ENCODE data around the gene ATXN1.

ATXN1 gene

DNA sequence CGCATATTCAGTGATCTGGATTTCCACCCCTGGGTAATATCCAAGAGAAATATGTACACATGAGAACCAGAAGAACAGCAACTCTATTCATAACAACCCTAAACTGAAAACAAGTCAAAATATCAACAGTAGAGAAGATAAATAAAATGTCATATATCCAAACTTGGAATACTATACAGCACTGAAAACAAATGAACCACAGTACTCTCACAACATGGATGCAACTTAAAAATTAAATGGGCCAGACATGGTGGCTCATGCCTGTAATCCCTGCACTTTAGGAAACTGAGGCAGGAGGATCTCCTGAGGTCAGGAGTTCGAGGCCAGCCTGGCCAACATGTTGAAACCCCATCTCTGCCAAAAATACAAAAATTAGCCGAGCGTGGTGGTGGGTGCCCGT lies 16.5 kb upstream of the ATXN1 start:
- Histone ChIP-seq H3K14ac (ENCODE audit: low read length) (no peak overlapping the region), H2BK120ac (ENCODE audit: low read depth, low read length) (no peak overlapping the region), H4K8ac (ENCODE audit: low read depth, low read length) (no peak overlapping the region), H3K9me3 (replicated peaks in 1 of 2; ENCODE audit: control insufficient read depth in 2 of 2, insufficient read depth in 1 of 2, low read depth in 1 of 2, low read length in 2 of 2) (no peaks in the 10 kb centered on the region), H3K4ac (ENCODE audit: low read length) (no peak overlapping the region), H3K4me2 (ENCODE audit: insufficient read depth, low read length, poor library complexity, severe bottlenecking) (no peak overlapping the region), H3K27me3 (ENCODE audit: control insufficient read depth in 3 of 3, insufficient read depth in 3 of 3, low read depth in 1 of 3, low read length in 3 of 3) (no peaks in the 10 kb centered on the region), H3K18ac (ENCODE audit: low read length) (no peak overlapping the region), H3K36me3 (replicated peaks in 1 of 2; ENCODE audit: control insufficient read depth in 2 of 2, insufficient read depth in 2 of 2, low read length in 2 of 2) (no peaks in the 10 kb centered on the region), H2BK12ac (ENCODE audit: low read length) (no peak overlapping the region), H3K27ac (replicated peaks; ENCODE audit: low read length) (no peak overlapping the region), H3K4me3 (ENCODE audit: low read length in 2 of 2) (no peak overlapping the region), H2AK5ac (ENCODE audit: low read depth, low read length) (no peak overlapping the region), H3K9ac (ENCODE audit: low read depth, low read length, poor library complexity) (no peak overlapping the region), H2BK5ac (ENCODE audit: low read length) (no peak overlapping the region), H4K91ac (ENCODE audit: low read depth, low read length, poor library complexity) (no peak overlapping the region), H3K4me1 (ENCODE audit: control insufficient read depth in 2 of 2, insufficient read depth in 1 of 2, low read depth in 1 of 2, low read length in 2 of 2) (no peaks in the 10 kb centered on the region), H2AFZ (ENCODE audit: low read length) (no peak overlapping the region), H2BK15ac (ENCODE audit: low read length) (no peak overlapping the region), H3K79me1 (ENCODE audit: low read depth, low read length) (no peaks in the 10 kb centered on the region), H3K23ac (ENCODE audit: low read depth, low read length, poor library complexity) (no peak overlapping the region)
- no peak for DNase-seq (ENCODE audit: low spot score)
- WGBS, 2 donors (ENCODE audit: extremely low coverage in 2 of 2, insufficient read length in 2 of 2, insufficient replicate concordance in 1 of 2) = no CpG with 5 or more reads among the region's 5 CpGs

- Histone ChIP-seq H2BK15ac (ENCODE audit: low read length) (no peak overlapping the region), H2AFZ (ENCODE audit: low read length) (no peak overlapping the region), H3K79me1 (ENCODE audit: low read depth, low read length) (no peaks in the 10 kb centered on the region), H2BK120ac (ENCODE audit: low read depth, low read length) (no peak overlapping the region), H4K8ac (ENCODE audit: low read depth, low read length) (no peak overlapping the region), H3K23ac (ENCODE audit: low read depth, low read length, poor library complexity) (no peak overlapping the region), H2BK12ac (ENCODE audit: low read length) (no peak overlapping the region), H4K91ac (ENCODE audit: low read depth, low read length, poor library complexity) (no peak overlapping the region), H2AK5ac (ENCODE audit: low read depth, low read length) (no peak overlapping the region), H3K4me2 (ENCODE audit: insufficient read depth, low read length, poor library complexity, severe bottlenecking) (no peak overlapping the region), H2BK5ac (ENCODE audit: low read length) (no peak overlapping the region), H3K14ac (ENCODE audit: low read length) (no peak overlapping the region), H3K4me1 (ENCODE audit: control insufficient read depth in 2 of 2, insufficient read depth in 1 of 2, low read depth in 1 of 2, low read length in 2 of 2) (no peaks in the 10 kb centered on the region), H3K4me3 (ENCODE audit: low read length in 2 of 2) (no peak overlapping the region), H3K27me3 (ENCODE audit: control insufficient read depth in 3 of 3, insufficient read depth in 3 of 3, low read depth in 1 of 3, low read length in 3 of 3) (no peaks in the 10 kb centered on the region), H3K9me3 (replicated peaks in 1 of 2; ENCODE audit: control insufficient read depth in 2 of 2, insufficient read depth in 1 of 2, low read depth in 1 of 2, low read length in 2 of 2) (no peaks in the 10 kb centered on the region), H3K18ac (ENCODE audit: low read length) (no peak overlapping the region), H3K4ac (ENCODE audit: low read length) (no peak overlapping the region), H3K27ac (replicated peaks; ENCODE audit: low read length) (no peak overlapping the region), H3K9ac (ENCODE audit: low read depth, low read length, poor library complexity) (no peak overlapping the region), H3K36me3 (replicated peaks in 1 of 2; ENCODE audit: control insufficient read depth in 2 of 2, insufficient read depth in 2 of 2, low read length in 2 of 2) (no peaks in the 10 kb centered on the region)
- DNase-seq (ENCODE audit: low spot score) = no peak
- WGBS, 2 donors (ENCODE audit: extremely low coverage in 2 of 2, insufficient read length in 2 of 2, insufficient replicate concordance in 1 of 2) = no CpG with 5 or more reads among the region's 4 CpGs
These were observed 15.2 kb upstream of the ATXN1 start for GRCh38 chr6:16776394-16777017.

DNA sequence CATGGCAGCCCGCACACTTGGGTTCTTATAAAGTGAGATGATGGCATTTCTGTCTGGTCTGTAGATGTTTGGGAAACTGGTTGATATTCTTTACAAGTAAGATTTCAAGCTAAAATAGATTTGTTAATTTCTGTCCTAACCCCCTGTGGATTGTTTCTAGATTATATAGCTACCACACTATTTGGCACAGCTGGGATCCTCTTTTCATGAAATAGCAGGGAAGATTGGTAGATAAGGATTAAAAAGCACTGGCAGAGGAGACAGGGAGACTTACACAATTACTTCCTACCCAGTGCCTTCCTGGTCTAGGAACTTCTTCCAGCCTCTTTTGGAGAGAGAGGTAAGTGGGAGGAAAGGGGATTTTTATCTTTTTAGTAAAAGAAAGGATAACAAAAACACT lies 13.2 kb upstream of the ATXN1 start:
- no peaks in the 10 kb centered on the region for H3K79me1 ChIP-seq (ENCODE audit: low read depth, low read length)
- WGBS, 2 donors (ENCODE audit: extremely low coverage in 2 of 2, insufficient read length in 2 of 2, insufficient replicate concordance in 1 of 2) = no CpG with 5 or more reads among the region's 1 CpG
- H3K18ac ChIP-seq (ENCODE audit: low read length) = no peak overlapping the region
- H3K4me1 ChIP-seq (ENCODE audit: control insufficient read depth in 2 of 2, insufficient read depth in 1 of 2, low read depth in 1 of 2, low read length in 2 of 2) = peaks cover 0 to under 1% of the 10 kb centered on the region in 2 donors
- no peak overlapping the region for H3K27ac ChIP-seq (replicated peaks; ENCODE audit: low read length)
- no peak overlapping the region for H2BK120ac ChIP-seq (ENCODE audit: low read depth, low read length)
- H3K36me3 ChIP-seq (replicated peaks in 1 of 2; ENCODE audit: control insufficient read depth in 2 of 2, insufficient read depth in 2 of 2, low read length in 2 of 2) = no peaks in the 10 kb centered on the region
- H3K27me3 ChIP-seq (ENCODE audit: control insufficient read depth in 3 of 3, insufficient read depth in 3 of 3, low read depth in 1 of 3, low read length in 3 of 3) = no peaks in the 10 kb centered on the region
- H2AFZ ChIP-seq (ENCODE audit: low read length) = no peak overlapping the region
- H3K14ac ChIP-seq (ENCODE audit: low read length) = no peak overlapping the region
- H3K4me2 ChIP-seq (ENCODE audit: insufficient read depth, low read length, poor library complexity, severe bottlenecking) = no peak overlapping the region
- H2AK5ac ChIP-seq (ENCODE audit: low read depth, low read length) = no peak overlapping the region
- H3K23ac ChIP-seq (ENCODE audit: low read depth, low read length, poor library complexity) = no peak overlapping the region
- no peak overlapping the region for H4K8ac ChIP-seq (ENCODE audit: low read depth, low read length)
- H3K4me3 ChIP-seq (ENCODE audit: low read length in 2 of 2) = no peak overlapping the region
- H3K9me3 ChIP-seq (replicated peaks in 1 of 2; ENCODE audit: control insufficient read depth in 2 of 2, insufficient read depth in 1 of 2, low read depth in 1 of 2, low read length in 2 of 2) = no peaks in the 10 kb centered on the region
- H2BK15ac ChIP-seq (ENCODE audit: low read length) = no peak overlapping the region
- H2BK12ac ChIP-seq (ENCODE audit: low read length) = no peak overlapping the region
- no peak overlapping the region for H2BK5ac ChIP-seq (ENCODE audit: low read length)
- no peak for DNase-seq (ENCODE audit: low spot score)
- no peak overlapping the region for H3K4ac ChIP-seq (ENCODE audit: low read length)
- H3K9ac ChIP-seq (ENCODE audit: low read depth, low read length, poor library complexity) = no peak overlapping the region
- H4K91ac ChIP-seq (ENCODE audit: low read depth, low read length, poor library complexity) = no peak overlapping the region

DNA sequence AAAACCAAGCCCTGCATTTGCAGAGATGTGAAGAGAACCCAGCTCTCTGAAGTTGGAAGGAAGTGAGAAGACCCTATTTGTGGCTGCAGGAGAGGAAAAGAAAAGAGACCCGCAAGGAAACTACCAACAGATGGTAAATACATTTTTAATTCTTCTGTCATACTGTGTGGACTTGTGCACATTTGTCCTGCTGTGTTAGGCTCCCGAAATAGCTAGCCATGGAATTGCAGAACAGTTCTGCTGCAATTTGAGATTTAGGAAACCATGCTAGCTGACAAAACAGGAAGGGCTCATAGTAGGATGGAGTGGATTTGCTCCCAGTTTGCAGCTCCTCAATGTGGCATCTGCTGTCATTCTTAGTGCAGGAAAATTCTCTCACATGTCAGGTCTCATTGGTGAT lies 12.1 kb upstream of the ATXN1 start:
- Histone ChIP-seq H3K79me1 (ENCODE audit: low read depth, low read length) (no peaks in the 10 kb centered on the region), H2BK15ac (ENCODE audit: low read length) (no peak overlapping the region)

More for the DNA sequence above, 12.1 kb upstream of the ATXN1 start:
- Histone ChIP-seq H4K91ac (ENCODE audit: low read depth, low read length, poor library complexity) (no peak overlapping the region), H3K36me3 (replicated peaks in 1 of 2; ENCODE audit: control insufficient read depth in 2 of 2, insufficient read depth in 2 of 2, low read length in 2 of 2) (no peaks in the 10 kb centered on the region), H3K14ac (ENCODE audit: low read length) (no peak overlapping the region), H2BK12ac (ENCODE audit: low read length) (no peak overlapping the region), H3K9me3 (replicated peaks in 1 of 2; ENCODE audit: control insufficient read depth in 2 of 2, insufficient read depth in 1 of 2, low read depth in 1 of 2, low read length in 2 of 2) (no peaks in the 10 kb centered on the region), H3K4me3 (ENCODE audit: low read length in 2 of 2) (no peak overlapping the region), H2BK120ac (ENCODE audit: low read depth, low read length) (no peak overlapping the region), H3K27me3 (ENCODE audit: control insufficient read depth in 3 of 3, insufficient read depth in 3 of 3, low read depth in 1 of 3, low read length in 3 of 3) (no peaks in the 10 kb centered on the region), H2AFZ (ENCODE audit: low read length) (no peak overlapping the region), H3K18ac (ENCODE audit: low read length) (no peak overlapping the region), H4K8ac (ENCODE audit: low read depth, low read length) (no peak overlapping the region), H3K4ac (ENCODE audit: low read length) (no peak overlapping the region), H2AK5ac (ENCODE audit: low read depth, low read length) (no peak overlapping the region), H3K23ac (ENCODE audit: low read depth, low read length, poor library complexity) (no peak overlapping the region), H3K4me2 (ENCODE audit: insufficient read depth, low read length, poor library complexity, severe bottlenecking) (no peak overlapping the region), H3K4me1 (ENCODE audit: control insufficient read depth in 2 of 2, insufficient read depth in 1 of 2, low read depth in 1 of 2, low read length in 2 of 2) (peaks cover 0 to 10% of the 10 kb centered on the region in 2 donors), H3K9ac (ENCODE audit: low read depth, low read length, poor library complexity) (no peak overlapping the region), H2BK5ac (ENCODE audit: low read length) (no peak overlapping the region), H3K27ac (replicated peaks; ENCODE audit: low read length) (no peak overlapping the region)
- DNase-seq (ENCODE audit: low spot score) = no peak
- no CpG with 5 or more reads among the region's 2 CpGs for WGBS, 2 donors (ENCODE audit: extremely low coverage in 2 of 2, insufficient read length in 2 of 2, insufficient replicate concordance in 1 of 2)
